ENCODE measurements around the gene PLCB1.

The PLCB1 gene

DNA sequence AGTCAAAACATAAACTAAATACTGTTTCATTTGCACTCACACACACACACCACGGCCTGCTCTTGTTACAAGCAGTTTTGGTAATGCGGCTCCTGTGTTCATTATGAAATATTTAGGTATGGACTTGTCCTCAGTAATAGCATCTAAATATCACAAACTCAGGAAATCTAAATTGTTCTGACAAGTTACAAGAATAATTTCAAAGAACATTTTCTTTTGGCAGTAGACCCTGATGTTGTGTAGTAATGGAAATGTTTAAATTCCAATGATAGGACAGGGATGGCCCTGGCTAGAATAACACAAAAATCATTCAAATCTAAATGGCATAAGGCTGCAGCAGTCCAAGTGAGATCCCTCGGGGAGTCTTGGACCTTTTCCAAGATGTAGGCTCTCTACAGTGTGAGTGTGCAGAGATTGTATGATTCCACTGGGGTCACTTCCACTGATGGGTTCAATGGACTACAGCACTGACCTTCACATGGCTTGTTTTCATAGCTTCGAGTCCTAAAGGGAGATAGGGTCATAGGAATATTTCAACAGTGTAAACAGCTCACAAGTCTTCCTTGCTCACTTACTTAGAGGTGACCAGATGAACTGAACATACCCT lies 726.2 kb downstream of the PLCB1 start:
- Mint-ChIP-seq H3K27ac (no peak overlapping the region), H3K4me1 (ENCODE audit: low read depth) (no peaks in the 10 kb centered on the region), H3K4me3 (no peak overlapping the region), H3K36me3 (ENCODE audit: low read depth) (no peaks in the 10 kb centered on the region), H3K27me3 (no peaks in the 10 kb centered on the region), H3K9me3 (no peaks in the 10 kb centered on the region)

DNA sequence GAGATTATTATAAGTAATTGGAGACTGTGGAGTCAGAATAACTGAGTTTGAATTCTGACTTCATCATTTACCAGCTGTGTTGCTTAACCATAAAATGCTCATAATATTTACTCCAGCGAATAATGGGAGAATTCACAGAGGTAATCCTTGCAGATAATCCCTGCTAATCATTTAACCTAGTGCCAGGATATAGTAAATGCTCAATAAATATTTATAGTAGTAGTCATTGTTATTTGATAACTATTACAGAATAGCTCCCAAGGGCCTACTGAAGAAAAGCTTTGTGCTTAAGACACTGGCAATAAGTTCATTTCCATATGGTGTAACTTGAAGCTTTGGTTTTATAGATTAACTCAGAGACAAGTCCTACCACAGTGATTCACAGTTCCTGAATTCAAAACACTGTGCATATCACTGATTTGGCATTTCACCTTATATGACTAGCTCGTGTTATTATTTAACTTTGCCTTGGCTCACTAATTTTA lies 728.0 kb downstream of the PLCB1 start:
- Mint-ChIP-seq H3K27me3 (no peaks in the 10 kb centered on the region), H3K9me3 (no peaks in the 10 kb centered on the region), H3K4me3 (no peak overlapping the region), H3K4me1 (ENCODE audit: low read depth) (no peaks in the 10 kb centered on the region), H3K27ac (no peak overlapping the region), H3K36me3 (ENCODE audit: low read depth) (no peaks in the 10 kb centered on the region)

DNA sequence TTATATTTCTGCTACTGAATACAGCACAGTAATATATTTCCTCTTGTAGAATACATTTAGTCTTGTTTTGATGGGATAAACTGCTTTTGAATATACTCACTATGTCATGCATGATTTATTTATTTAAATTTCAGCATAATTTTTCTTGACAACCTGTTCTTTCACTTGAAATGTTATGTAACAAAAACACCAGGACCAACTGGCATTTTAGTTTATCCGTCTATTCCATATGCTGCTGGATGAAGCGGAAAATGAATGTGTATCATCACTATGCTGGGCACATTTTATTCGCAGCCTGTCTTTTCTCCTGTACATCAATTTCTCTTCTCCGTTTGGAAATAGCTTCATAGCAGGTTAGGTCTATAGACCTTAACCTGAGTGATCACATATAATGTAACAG lies 730.0 kb downstream of the PLCB1 start:
- Mint-ChIP-seq H3K27me3 (no peaks in the 10 kb centered on the region), H3K27ac (no peak overlapping the region), H3K4me1 (ENCODE audit: low read depth) (no peaks in the 10 kb centered on the region), H3K4me3 (no peak overlapping the region), H3K9me3 (no peaks in the 10 kb centered on the region), H3K36me3 (ENCODE audit: low read depth) (no peaks in the 10 kb centered on the region)

GRCh38 chr20:8865636-8866035 lies 733.6 kb downstream of the PLCB1 start:
- Mint-ChIP-seq H3K27me3 (no peaks in the 10 kb centered on the region), H3K27ac (no peak overlapping the region), H3K36me3 (ENCODE audit: low read depth) (no peaks in the 10 kb centered on the region), H3K4me3 (no peak overlapping the region), H3K9me3 (no peaks in the 10 kb centered on the region), H3K4me1 (ENCODE audit: low read depth) (no peaks in the 10 kb centered on the region)

- no peaks in the 10 kb centered on the region for H3K27me3 Mint-ChIP-seq
- H3K4me3 Mint-ChIP-seq, result no peak overlapping the region
- H3K36me3 Mint-ChIP-seq (ENCODE audit: low read depth), result no peaks in the 10 kb centered on the region
- no peaks in the 10 kb centered on the region for H3K9me3 Mint-ChIP-seq
- H3K27ac Mint-ChIP-seq, result no peak overlapping the region
- no peaks in the 10 kb centered on the region for H3K4me1 Mint-ChIP-seq (ENCODE audit: low read depth)
Measured at GRCh38 chr20:8867038-8867740, 735.1 kb downstream of the PLCB1 start.

DNA sequence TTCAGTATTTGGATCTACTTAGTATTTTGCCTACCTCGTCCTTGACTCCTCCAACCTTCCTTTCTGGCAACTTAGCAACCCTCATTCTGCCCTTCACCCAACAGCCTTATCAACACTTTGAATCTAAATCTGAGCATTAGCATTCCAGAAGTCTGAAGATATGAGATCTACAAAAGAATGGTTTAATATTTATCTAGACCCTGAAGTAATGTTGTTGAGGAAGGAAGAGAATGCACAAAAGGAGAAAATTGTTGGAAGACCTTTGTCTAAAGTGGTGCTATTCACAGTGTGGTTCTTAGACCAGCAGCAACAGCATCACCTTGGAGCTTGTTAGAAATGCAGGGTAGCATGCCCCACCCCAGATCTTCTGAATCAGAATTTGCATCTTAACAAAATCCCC lies 738.6 kb downstream of the PLCB1 start:
- H3K4me3 Mint-ChIP-seq, result no peak overlapping the region
- no peaks in the 10 kb centered on the region for H3K4me1 Mint-ChIP-seq (ENCODE audit: low read depth)
- no peaks in the 10 kb centered on the region for H3K27me3 Mint-ChIP-seq
- H3K9me3 Mint-ChIP-seq, result no peaks in the 10 kb centered on the region
- no peaks in the 10 kb centered on the region for H3K36me3 Mint-ChIP-seq (ENCODE audit: low read depth)
- no peak overlapping the region for H3K27ac Mint-ChIP-seq

DNA sequence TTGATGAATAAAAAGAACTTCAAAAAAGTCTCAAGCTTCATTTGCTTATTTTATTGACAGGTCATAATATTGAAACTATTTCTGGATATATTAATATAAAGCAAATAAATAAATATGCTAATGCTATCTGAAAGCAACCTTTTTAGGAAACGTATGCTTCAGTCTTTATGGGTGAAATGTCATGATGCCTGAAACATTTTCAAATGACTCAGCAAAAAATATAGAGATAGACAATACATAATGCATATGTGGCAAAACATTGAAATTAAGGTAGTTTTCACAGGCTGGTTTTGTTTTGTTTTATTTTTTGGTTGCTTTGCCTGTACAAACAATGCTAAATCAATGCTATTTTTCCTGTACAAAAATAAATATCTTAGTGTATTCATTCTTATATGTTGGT lies 742.4 kb downstream of the PLCB1 start:
- H3K36me3 Mint-ChIP-seq (ENCODE audit: low read depth), result no peaks in the 10 kb centered on the region
- H3K27ac Mint-ChIP-seq, result no peak overlapping the region
- no peaks in the 10 kb centered on the region for H3K9me3 Mint-ChIP-seq
- H3K27me3 Mint-ChIP-seq, result no peaks in the 10 kb centered on the region
- no peak overlapping the region for H3K4me3 Mint-ChIP-seq
- H3K4me1 Mint-ChIP-seq (ENCODE audit: low read depth), result no peaks in the 10 kb centered on the region

GRCh38 chr20:8875586-8875985 lies 743.5 kb downstream of the PLCB1 start:
- no peak overlapping the region for H3K27ac Mint-ChIP-seq
- H3K27me3 Mint-ChIP-seq, result no peaks in the 10 kb centered on the region
- no peaks in the 10 kb centered on the region for H3K9me3 Mint-ChIP-seq
- no peak overlapping the region for H3K4me3 Mint-ChIP-seq
- H3K4me1 Mint-ChIP-seq (ENCODE audit: low read depth), result no peaks in the 10 kb centered on the region
- H3K36me3 Mint-ChIP-seq (ENCODE audit: low read depth), result no peaks in the 10 kb centered on the region

- no peak overlapping the region for H3K27ac Mint-ChIP-seq
- H3K4me3 Mint-ChIP-seq, result no peak overlapping the region
- no peaks in the 10 kb centered on the region for H3K27me3 Mint-ChIP-seq
- H3K36me3 Mint-ChIP-seq (ENCODE audit: low read depth), result no peaks in the 10 kb centered on the region
- no peaks in the 10 kb centered on the region for H3K9me3 Mint-ChIP-seq
- no peaks in the 10 kb centered on the region for H3K4me1 Mint-ChIP-seq (ENCODE audit: low read depth)
Measured at GRCh38 chr20:8876366-8876765, 744.3 kb downstream of the PLCB1 start.

DNA sequence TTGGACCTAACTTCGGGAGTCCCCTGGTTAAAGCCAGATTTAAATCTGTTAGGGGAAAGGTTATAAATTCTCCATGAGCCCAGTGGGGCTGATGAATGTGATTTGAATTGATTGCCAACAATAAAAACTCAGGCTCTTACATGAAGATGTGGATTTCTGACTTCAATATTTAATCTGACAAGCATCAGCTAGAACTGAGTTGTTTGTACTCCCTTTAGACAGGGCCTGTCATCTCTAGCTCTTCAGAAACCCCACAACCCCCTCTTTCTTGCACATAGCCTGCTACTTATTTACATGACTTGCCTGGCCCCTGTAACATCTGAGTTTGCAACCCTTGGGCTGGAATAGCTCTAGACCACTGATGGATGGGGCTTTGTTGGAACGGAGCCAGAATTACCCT lies 745.2 kb downstream of the PLCB1 start:
- H3K36me3 Mint-ChIP-seq (ENCODE audit: low read depth), result no peaks in the 10 kb centered on the region
- no peak overlapping the region for H3K4me3 Mint-ChIP-seq
- H3K27ac Mint-ChIP-seq, result no peak overlapping the region

DNA sequence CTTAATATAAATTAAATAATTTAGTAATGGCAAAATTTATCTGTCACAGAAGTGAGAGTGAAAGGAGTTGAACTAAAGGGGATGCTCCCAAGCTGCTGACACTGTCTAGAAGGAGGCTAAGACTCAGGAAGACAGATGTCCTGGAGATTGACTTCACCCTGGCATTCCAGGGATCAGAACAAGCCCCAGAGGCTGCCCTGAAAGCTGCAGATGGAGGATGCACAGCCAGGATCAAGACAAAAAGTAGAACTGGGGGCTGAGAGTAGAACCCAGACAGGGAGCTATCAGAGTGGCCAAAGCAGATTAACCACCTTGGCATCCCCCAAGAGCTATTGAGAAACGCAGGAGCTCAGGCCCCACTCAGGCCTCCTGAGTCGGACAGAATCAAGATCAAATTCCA lies 747.6 kb downstream of the PLCB1 start:
- no peak overlapping the region for H3K27ac Mint-ChIP-seq
- H3K4me3 Mint-ChIP-seq, result no peak overlapping the region
- no peaks in the 10 kb centered on the region for H3K4me1 Mint-ChIP-seq (ENCODE audit: low read depth)
- no peaks in the 10 kb centered on the region for H3K27me3 Mint-ChIP-seq
- no peaks in the 10 kb centered on the region for H3K9me3 Mint-ChIP-seq
- H3K36me3 Mint-ChIP-seq (ENCODE audit: low read depth), result no peaks in the 10 kb centered on the region

More for the DNA sequence above, 745.2 kb downstream of the PLCB1 start:
- Mint-ChIP-seq H3K9me3 (no peaks in the 10 kb centered on the region), H3K4me1 (ENCODE audit: low read depth) (no peaks in the 10 kb centered on the region), H3K27me3 (no peaks in the 10 kb centered on the region)

- no peaks in the 10 kb centered on the region for H3K9me3 Mint-ChIP-seq
- no peak overlapping the region for H3K27ac Mint-ChIP-seq
- no peak overlapping the region for H3K4me3 Mint-ChIP-seq
Measured at GRCh38 chr20:8880085-8880853, 748.2 kb downstream of the PLCB1 start.

DNA sequence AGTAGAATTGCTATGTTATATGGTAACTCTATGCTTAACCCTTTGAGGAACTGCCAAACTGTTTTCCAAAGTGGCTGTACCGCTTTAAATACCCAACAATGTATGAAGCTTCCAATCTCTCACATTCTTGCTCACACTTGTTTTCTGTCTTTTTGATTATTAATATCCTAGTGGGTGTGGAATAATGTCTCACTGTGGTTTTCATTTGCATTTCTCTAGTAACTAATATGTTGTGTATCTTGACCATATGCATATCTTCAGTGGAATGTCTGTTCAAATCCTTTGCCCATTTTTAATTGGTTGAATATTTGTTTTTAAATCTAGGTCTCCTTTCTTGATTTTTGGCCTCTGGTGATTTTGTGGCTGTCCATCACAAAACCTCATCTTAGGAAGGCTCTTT lies 759.0 kb downstream of the PLCB1 start:
- Mint-ChIP-seq H3K9me3 (peaks cover 22% of the 10 kb centered on the region), H3K27ac (no peak overlapping the region), H3K27me3 (no peaks in the 10 kb centered on the region), H3K4me1 (ENCODE audit: low read depth) (no peaks in the 10 kb centered on the region), H3K36me3 (ENCODE audit: low read depth) (no peaks in the 10 kb centered on the region), H3K4me3 (no peak overlapping the region)

More at GRCh38 chr20:8880085-8880853, 748.2 kb downstream of the PLCB1 start:
- H3K4me1 Mint-ChIP-seq (ENCODE audit: low read depth), result no peaks in the 10 kb centered on the region
- no peaks in the 10 kb centered on the region for H3K27me3 Mint-ChIP-seq
- no peaks in the 10 kb centered on the region for H3K36me3 Mint-ChIP-seq (ENCODE audit: low read depth)

- H3K27ac Mint-ChIP-seq, result no peak overlapping the region
- H3K4me1 Mint-ChIP-seq (ENCODE audit: low read depth), result no peaks in the 10 kb centered on the region
- H3K36me3 Mint-ChIP-seq (ENCODE audit: low read depth), result no peaks in the 10 kb centered on the region
- H3K9me3 Mint-ChIP-seq, result peaks cover 12% of the 10 kb centered on the region
- no peaks in the 10 kb centered on the region for H3K27me3 Mint-ChIP-seq
- H3K4me3 Mint-ChIP-seq, result no peak overlapping the region
Measured at GRCh38 chr20:8895472-8895871, 763.4 kb downstream of the PLCB1 start.

DNA sequence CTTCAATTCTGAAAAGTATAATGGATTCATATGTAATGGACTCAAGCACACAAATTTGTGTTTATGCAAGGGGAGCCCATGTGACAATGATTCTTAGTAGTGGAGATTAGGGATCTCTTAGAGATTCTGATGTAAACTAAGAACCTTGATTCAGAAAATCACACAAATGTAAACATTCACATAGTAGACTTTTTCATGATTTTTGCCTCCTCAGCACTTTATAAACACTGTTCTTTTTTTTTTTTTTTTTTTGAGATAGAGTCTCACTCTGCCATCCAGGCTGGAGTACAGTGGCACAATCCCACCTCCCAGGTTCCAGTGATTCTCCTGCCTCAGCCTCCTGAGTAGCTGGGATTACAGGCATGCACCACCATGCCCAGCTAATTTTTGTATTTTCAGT lies 766.8 kb downstream of the PLCB1 start:
- no peak overlapping the region for H3K4me3 Mint-ChIP-seq
- no peak overlapping the region for H3K27ac Mint-ChIP-seq
- no peaks in the 10 kb centered on the region for H3K36me3 Mint-ChIP-seq (ENCODE audit: low read depth)
- no peaks in the 10 kb centered on the region for H3K27me3 Mint-ChIP-seq
- H3K4me1 Mint-ChIP-seq (ENCODE audit: low read depth), result no peaks in the 10 kb centered on the region
- peaks cover 12% of the 10 kb centered on the region for H3K9me3 Mint-ChIP-seq

Data from stimulated activated naive CD8-positive, alpha-beta T cell treated with anti-CD3 and anti-CD28 coated beads, Interleukin-15, Interleukin-2, amounts not matched to agents 100 ng/mL and 50 ng/mL, for 24 hours (primary cell).